ENCODE measurements around the gene ABCA7. TPM values are rescaled to one million over a fixed set of nuclear protein-coding genes. Genes with fewer than 3 reads are reported as not detected.

ABCA7 gene
- total and polyA plus RNA-seq, 2 of the 8 experiments (the other 6 are each of a cell fraction or from before 2014, with no cell fraction given), result 10.4 to 25.6 TPM

DNA sequence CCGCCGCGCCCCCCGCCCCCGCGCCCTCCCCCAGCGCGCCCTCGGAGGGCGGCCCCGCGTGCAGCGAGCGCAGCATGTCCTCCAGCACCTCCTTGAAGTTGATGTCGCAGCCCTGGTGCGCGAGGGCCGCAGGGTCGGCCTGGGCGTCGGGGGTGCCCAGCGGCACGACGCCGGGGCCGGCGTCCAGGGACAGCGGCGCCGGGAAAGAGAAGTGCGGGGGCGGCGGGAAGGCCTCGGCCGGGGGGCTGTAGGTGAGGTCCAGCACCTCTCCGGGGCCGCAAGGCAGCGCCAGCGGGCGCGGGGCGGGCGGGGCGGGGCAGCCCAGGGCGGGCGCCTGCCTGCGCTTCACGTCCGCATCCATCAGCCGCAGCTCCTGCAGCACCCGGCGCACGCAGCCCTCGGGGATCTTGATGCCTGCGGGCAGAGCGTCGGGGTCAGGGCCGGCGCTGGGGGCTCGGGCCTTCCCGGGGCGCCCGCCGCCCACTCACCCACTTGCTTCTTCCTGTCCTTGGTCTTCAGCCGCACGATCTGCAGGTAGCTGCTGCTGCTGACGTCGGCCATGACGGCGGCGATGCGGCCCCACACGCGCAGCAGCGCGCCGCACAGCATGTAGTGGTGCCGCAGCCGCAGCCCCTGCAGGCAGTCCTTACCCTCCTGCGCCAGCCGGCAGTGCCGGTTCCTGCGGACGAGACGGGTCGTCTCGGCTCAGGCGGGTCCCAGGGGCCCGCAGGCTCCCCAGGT is 68.6 kb downstream of the ABCA7 start:
- H3K79me2 ChIP-seq (ENCODE audit: control insufficient read depth in 1 of 2, insufficient read depth in 2 of 2, low read length in 2 of 2), result no peaks in the 10 kb centered on the region; a peak in 1 of 4 replicates
- no peak overlapping the region for H4K91ac ChIP-seq (replicated peaks; ENCODE audit: insufficient read length, low read length)
- H3K18ac ChIP-seq (ENCODE audit: extremely low read depth, low read length), result no peak overlapping the region
- no peak overlapping the region for H4K8ac ChIP-seq (ENCODE audit: extremely low read depth, insufficient read depth, low read length)
- H2AFZ ChIP-seq (ENCODE audit: low read length), result no peak overlapping the region
- no peak overlapping the region for H3K14ac ChIP-seq (ENCODE audit: insufficient read length)
- H3K4ac ChIP-seq (replicated peaks; ENCODE audit: insufficient read length, low read depth, low read length), result no peak overlapping the region
- DNase-seq (ENCODE audit: low read depth in 1 of 2, low spot score in 2 of 2) (no peak), FAIRE-seq (no peak)
- peaks cover 0 to 12% (median 6%) of the 10 kb centered on the region in 4 experiments; a peak in 5 of 7 replicates for H3K4me1 ChIP-seq (replicated peaks in 1 of 4; ENCODE audit: control insufficient read depth in 3 of 4, insufficient read depth in 4 of 4, low read length in 3 of 4)
- peaks cover 7% of the 10 kb centered on the region; the same call in 1 of the 2 replicates for H3K23me2 ChIP-seq (ENCODE audit: low read depth, low read length)
- H3K4me2 ChIP-seq (ENCODE audit: insufficient read depth in 1 of 2, low read depth in 2 of 2, low read length in 2 of 2), result no peak overlapping the region
- no peak overlapping the region for H2BK20ac ChIP-seq (ENCODE audit: low read length)
- no peaks in the 10 kb centered on the region for H3K9me3 ChIP-seq (ENCODE audit: insufficient read depth in 2 of 2, low read depth in 1 of 2, low read length in 1 of 2)
- H3K56ac ChIP-seq (replicated peaks; ENCODE audit: insufficient read length, low read depth, low read length), result no peak overlapping the region
- no peak overlapping the region for H3K23ac ChIP-seq (ENCODE audit: insufficient read length)
- CTCF ChIA-PET (ENCODE audit: partially characterized antibody), result interaction anchor here (1.1 kb wide), 1 partner anchor 10 kb away, joined by 5 read pairs; no protein-coding TSS in a partner anchor
- peaks cover 8 to 38% (median 17%) of the 10 kb centered on the region in 4 experiments; a peak in 6 of 8 replicates for H3K36me3 ChIP-seq (ENCODE audit: control insufficient read depth in 2 of 4, insufficient read depth in 4 of 4, low read length in 3 of 4)
- no peak overlapping the region for H2BK120ac ChIP-seq (replicated peaks; ENCODE audit: low read depth, low read length)
- WGBS, 2 experiments (ENCODE audit: extremely low coverage in 1 of 2, insufficient coverage in 1 of 2, insufficient read length in 1 of 2, insufficient replicate concordance in 2 of 2, low coverage in 1 of 2, low lambda C conversion rate in 2 of 2, missing lambda C conversion rate in 1 of 2), result 94% methylated on average over 52 of the region's 89 CpGs; no CpG with 5 or more reads in 1 of the 2 experiments
- no peak overlapping the region for H2BK15ac ChIP-seq (ENCODE audit: low read length)
- POLR2A ChIA-PET (ENCODE audit: partially characterized antibody), result interaction anchor here (1.0 to 9.8 kb wide), 6 partner anchors 10 to 121 kb away, joined by 3 to 116 read pairs (median 4); no protein-coding TSS in a partner anchor
- H4K20me1 ChIP-seq (replicated peaks in 1 of 2; ENCODE audit: control insufficient read depth in 1 of 2, insufficient read depth in 2 of 2, low read length in 2 of 2), result peaks cover 5 to 14% of the 10 kb centered on the region in 2 experiments
- H4K5ac ChIP-seq (ENCODE audit: insufficient read length, low read depth, low read length), result no peak overlapping the region
- H3K4me3 ChIP-seq (ENCODE audit: extremely low read depth in 1 of 4, insufficient read depth in 2 of 4, low read depth in 3 of 4, low read length in 4 of 4), result no peak overlapping the region
- no peak overlapping the region for H2AK5ac ChIP-seq (ENCODE audit: low read depth, low read length)
- H3K79me1 ChIP-seq (ENCODE audit: low read depth, low read length), result peaks cover 2% of the 10 kb centered on the region
- no peak overlapping the region for H3K27ac ChIP-seq (ENCODE audit: low read depth, low read length)
- no peak overlapping the region for H3K9ac ChIP-seq (replicated peaks in 1 of 4; ENCODE audit: extremely low read depth in 1 of 4, low read depth in 3 of 4, low read length in 3 of 4)
- H3K27me3 ChIP-seq (replicated peaks in 1 of 4; ENCODE audit: control insufficient read depth in 3 of 4, extremely low read depth in 1 of 4, insufficient read depth in 3 of 4, low read length in 3 of 4), result no peaks in the 10 kb centered on the region
- H2BK5ac ChIP-seq (ENCODE audit: low read depth, low read length), result no peak overlapping the region
- no peak overlapping the region for H2BK12ac ChIP-seq (ENCODE audit: low read depth, low read length)
- TF ChIP-seq ASH2L (IDR thresholded peaks at IDR 0.05; ENCODE audit: low read length), result no peak
- 0 out of 2 replicates have a peak, but pooled peaks have one; percentile 8 for TF ChIP-seq YY1 (IDR thresholded peaks at IDR 0.05; ENCODE audit: low read depth, low read length)
- TF ChIP-seq TBP (IDR thresholded peaks at IDR 0.05; ENCODE audit: low read depth, low read length), result no peak
- TF ChIP-seq FOSL1 (IDR thresholded peaks at IDR 0.05; ENCODE audit: insufficient read depth, low read depth, low read length), result no peak
